Keratinocyte (primary cell): ENCODE measurements around the gene FZR1.

Source experiments
- CTCF ChIP-seq, 3 experiments: IDR thresholded peaks in 1 of 3; conservative IDR thresholded peaks in 1 of 3; optimal IDR thresholded peaks in 1 of 3; 2 replicates in 2 of 3; 3 replicates in 1 of 3; pipeline versions ENCODE3 to v1.5.1; 2011; ENCODE audit warnings: low read length in 3 of 3, mild to moderate bottlenecking in 3 of 3, moderate library complexity in 2 of 3, control low read depth in 1 of 3, inconsistent platforms in 1 of 3; ENCODE audit not compliant: insufficient read depth in 2 of 3; ENCODE audit errors: extremely low read depth in 1 of 3
- EZH2 ChIP-seq: IDR thresholded peaks from one replicate; pipeline ENCODE4 v1.6.1; 2012; ENCODE audit warnings: inconsistent platforms, mild to moderate bottlenecking, low read length, moderate library complexity

GRCh38 chr19:3464587-3465235 lies 41.4 kb upstream of the FZR1 start:
- no peak for TF ChIP-seq CTCF (optimal IDR thresholded peaks at IDR 0.05 in 1 of 3, IDR thresholded peaks at IDR 0.05 in 1 of 3, conservative IDR thresholded peaks at IDR 0.05 in 1 of 3; ENCODE audit: extremely low read depth in 1 of 3, insufficient read depth in 2 of 3, low read length in 3 of 3)
- TF ChIP-seq EZH2, result no peak
